Astrocyte (in vitro differentiated cells and primary cell): Measurements from ENCODE around the gene ZNF516. TPM values are rescaled to one million over a fixed set of nuclear protein-coding genes. Genes with fewer than 3 reads are reported as not detected.
A peak's percentile ranks its signal among the peaks of the same experiment; 100 is the strongest.

Source experiments
- DNase-seq: peaks from one replicate; pipeline ENCODE4 v3.0.0-alpha.2; 2010; ENCODE audit warnings: low read depth
- FAIRE-seq: peaks from 2 replicates; lab custom pipeline; 2011; peaks lifted over from hg19 to GRCh38; lab: Jason Lieb, UNC
- H2AFZ ChIP-seq: 2 replicates; pipeline ENCODE4 v1.6.0; 2012; ENCODE audit warnings: low read depth, low read length, inconsistent platforms
- H3K27ac ChIP-seq: 2 replicates; pipeline ENCODE4 v1.5.1; 2011; ENCODE audit warnings: low read depth, low read length, inconsistent platforms
- H3K27me3 ChIP-seq: 2 replicates; pipeline ENCODE4 v1.6.0; 2011; ENCODE audit warnings: low read length, inconsistent platforms; ENCODE audit not compliant: insufficient read depth
- H3K36me3 ChIP-seq: 2 replicates; pipeline ENCODE4 v1.5.1; 2011; ENCODE audit warnings: low read length, inconsistent platforms; ENCODE audit not compliant: insufficient read depth
- H3K4me1 ChIP-seq: 2 replicates; pipeline ENCODE4 v1.5.1; 2011; ENCODE audit warnings: low read length, inconsistent platforms; ENCODE audit not compliant: insufficient read depth
- H3K4me2 ChIP-seq: 2 replicates; pipeline ENCODE4 v1.6.0; 2012; ENCODE audit warnings: low read length, inconsistent platforms
- H3K4me3 ChIP-seq: 2 replicates; pipeline ENCODE4 v1.5.1; 2011; ENCODE audit warnings: low read depth, mild to moderate bottlenecking, low read length, inconsistent platforms; ENCODE audit not compliant: insufficient read depth
- H3K79me2 ChIP-seq: 2 replicates; pipeline ENCODE4 v1.6.0; 2012; ENCODE audit warnings: mild to moderate bottlenecking, low read length, inconsistent platforms; ENCODE audit not compliant: insufficient read depth
- H3K9ac ChIP-seq: 2 replicates; pipeline ENCODE4 v1.6.0; 2012; ENCODE audit warnings: mild to moderate bottlenecking, low read length, inconsistent platforms
- H3K9me3 ChIP-seq: 2 replicates; pipeline ENCODE4 v1.5.1; 2012; ENCODE audit warnings: low read depth, mild to moderate bottlenecking, low read length, inconsistent platforms; ENCODE audit not compliant: insufficient read depth
- H4K20me1 ChIP-seq: 2 replicates; pipeline ENCODE4 v1.6.0; 2012; ENCODE audit warnings: low read length, inconsistent platforms; ENCODE audit not compliant: insufficient read depth
- H3K27ac Mint-ChIP-seq: one replicate; pipeline ENCODE4 v1.8.0; 2021; ENCODE audit warnings: mild to moderate bottlenecking, mixed read lengths; ENCODE audit not compliant: unreplicated experiment
- H3K27me3 Mint-ChIP-seq: one replicate; pipeline ENCODE4 v1.8.0; 2021; ENCODE audit warnings: low read depth, mixed read lengths; ENCODE audit not compliant: unreplicated experiment
- H3K36me3 Mint-ChIP-seq: one replicate; pipeline ENCODE4 v1.8.0; 2021; ENCODE audit warnings: low read depth, mixed read lengths; ENCODE audit not compliant: unreplicated experiment
- H3K4me1 Mint-ChIP-seq: one replicate; pipeline ENCODE4 v1.8.0; 2021; ENCODE audit warnings: low read depth, mixed read lengths; ENCODE audit not compliant: unreplicated experiment
- H3K4me3 Mint-ChIP-seq: one replicate; pipeline ENCODE4 v1.8.0; 2021; ENCODE audit warnings: mild to moderate bottlenecking, moderate library complexity, mixed read lengths; ENCODE audit not compliant: unreplicated experiment
- H3K9me3 Mint-ChIP-seq: one replicate; pipeline ENCODE4 v1.8.0; 2021; ENCODE audit warnings: mild to moderate bottlenecking, mixed read lengths; ENCODE audit not compliant: unreplicated experiment
- EZH2 ChIP-seq: IDR thresholded peaks from 2 replicates; pipeline ENCODE4 v1.6.1; 2012; ENCODE audit warnings: mild to moderate bottlenecking, low read length, inconsistent platforms; ENCODE audit not compliant: insufficient read depth
- total RNA-seq: library from RNA; stranded (reverse); gene quantifications from 2 replicates; pipeline ENCODE4 v1.2.1, GENCODE V29; 2021
- TF ChIP-seq, protein P1 (sequence below): IDR thresholded peaks from 2 replicates; pipeline ENCODE4 v1.5.1; 2011; ENCODE audit warnings: low read depth, mild to moderate bottlenecking, inconsistent platforms, low read length, moderate library complexity; ENCODE audit not compliant: insufficient read depth

ZNF516 gene
- total RNA-seq, 1 donor from 2014 or later = 59.8 TPM

DNA sequence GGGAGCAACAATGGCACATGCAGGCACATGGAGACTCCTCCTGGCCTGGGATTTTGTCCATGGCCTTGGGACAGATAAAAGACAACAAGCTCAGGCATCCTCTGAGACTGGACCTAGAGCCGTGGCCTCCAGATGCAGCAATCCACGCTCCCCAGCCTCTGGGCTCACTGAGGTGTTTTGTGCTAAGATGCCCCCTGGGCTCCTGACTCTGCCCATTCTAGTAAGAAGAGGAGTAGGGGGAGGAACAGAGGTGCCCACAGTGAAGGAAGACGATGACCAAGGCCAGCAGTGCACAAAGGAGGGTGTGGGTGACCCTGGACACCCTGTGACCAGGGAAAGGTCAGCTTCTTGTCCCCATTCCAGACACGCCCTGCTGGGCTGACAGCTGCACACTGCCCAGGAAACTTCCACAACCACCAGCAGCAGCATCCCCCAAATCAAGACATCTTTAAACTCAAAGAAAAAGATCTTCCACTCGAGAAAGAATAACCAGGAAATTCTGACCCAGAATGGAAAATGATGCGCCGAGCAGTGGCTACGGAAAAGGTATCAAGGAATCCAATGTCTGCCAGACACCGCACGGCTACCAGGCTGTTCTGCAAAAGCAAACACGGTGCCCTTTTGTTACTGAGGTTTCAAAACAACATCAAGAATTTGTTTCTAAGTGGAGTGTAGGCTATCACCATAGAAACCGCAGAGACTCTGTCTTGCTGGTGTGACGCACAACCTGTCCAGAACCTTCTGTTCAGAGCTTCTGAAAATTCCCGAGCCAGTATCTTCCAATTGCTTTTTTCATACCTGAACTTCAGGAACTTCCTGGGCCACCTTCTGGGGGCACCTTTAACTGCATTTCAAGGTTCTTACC lies 65.5 kb downstream of the ZNF516 start:
- H3K9me3 ChIP-seq = no peaks in the 10 kb centered on the region
- Mint-ChIP-seq H3K27ac (peak overlapping the region; percentile 36), H3K9me3 (peaks cover 2% of the 10 kb centered on the region), H3K27me3 (no peaks in the 10 kb centered on the region), H3K4me1 (peaks cover 25% of the 10 kb centered on the region), H3K4me3 (no peak overlapping the region), H3K36me3 (peaks cover 24% of the 10 kb centered on the region)
- FAIRE-seq (no peak), DNase-seq (peak; percentile 37)
- peaks cover 87% of the 10 kb centered on the region for H3K79me2 ChIP-seq
- peaks cover 2% of the 10 kb centered on the region for H3K4me1 ChIP-seq
- no peaks in the 10 kb centered on the region for H3K36me3 ChIP-seq
- no peak overlapping the region for H3K4me3 ChIP-seq
- peaks cover 95% of the 10 kb centered on the region for H4K20me1 ChIP-seq
- H2AFZ ChIP-seq = no peak overlapping the region
- TF ChIP-seq EZH2 = no peak
- TF ChIP-seq, protein P1, sequence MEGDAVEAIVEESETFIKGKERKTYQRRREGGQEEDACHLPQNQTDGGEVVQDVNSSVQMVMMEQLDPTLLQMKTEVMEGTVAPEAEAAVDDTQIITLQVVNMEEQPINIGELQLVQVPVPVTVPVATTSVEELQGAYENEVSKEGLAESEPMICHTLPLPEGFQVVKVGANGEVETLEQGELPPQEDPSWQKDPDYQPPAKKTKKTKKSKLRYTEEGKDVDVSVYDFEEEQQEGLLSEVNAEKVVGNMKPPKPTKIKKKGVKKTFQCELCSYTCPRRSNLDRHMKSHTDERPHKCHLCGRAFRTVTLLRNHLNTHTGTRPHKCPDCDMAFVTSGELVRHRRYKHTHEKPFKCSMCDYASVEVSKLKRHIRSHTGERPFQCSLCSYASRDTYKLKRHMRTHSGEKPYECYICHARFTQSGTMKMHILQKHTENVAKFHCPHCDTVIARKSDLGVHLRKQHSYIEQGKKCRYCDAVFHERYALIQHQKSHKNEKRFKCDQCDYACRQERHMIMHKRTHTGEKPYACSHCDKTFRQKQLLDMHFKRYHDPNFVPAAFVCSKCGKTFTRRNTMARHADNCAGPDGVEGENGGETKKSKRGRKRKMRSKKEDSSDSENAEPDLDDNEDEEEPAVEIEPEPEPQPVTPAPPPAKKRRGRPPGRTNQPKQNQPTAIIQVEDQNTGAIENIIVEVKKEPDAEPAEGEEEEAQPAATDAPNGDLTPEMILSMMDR = no peak
- no peak overlapping the region for H3K27ac ChIP-seq
- H3K27me3 ChIP-seq = no peaks in the 10 kb centered on the region
- no peak overlapping the region for H3K4me2 ChIP-seq
- H3K9ac ChIP-seq = no peak overlapping the region

DNA sequence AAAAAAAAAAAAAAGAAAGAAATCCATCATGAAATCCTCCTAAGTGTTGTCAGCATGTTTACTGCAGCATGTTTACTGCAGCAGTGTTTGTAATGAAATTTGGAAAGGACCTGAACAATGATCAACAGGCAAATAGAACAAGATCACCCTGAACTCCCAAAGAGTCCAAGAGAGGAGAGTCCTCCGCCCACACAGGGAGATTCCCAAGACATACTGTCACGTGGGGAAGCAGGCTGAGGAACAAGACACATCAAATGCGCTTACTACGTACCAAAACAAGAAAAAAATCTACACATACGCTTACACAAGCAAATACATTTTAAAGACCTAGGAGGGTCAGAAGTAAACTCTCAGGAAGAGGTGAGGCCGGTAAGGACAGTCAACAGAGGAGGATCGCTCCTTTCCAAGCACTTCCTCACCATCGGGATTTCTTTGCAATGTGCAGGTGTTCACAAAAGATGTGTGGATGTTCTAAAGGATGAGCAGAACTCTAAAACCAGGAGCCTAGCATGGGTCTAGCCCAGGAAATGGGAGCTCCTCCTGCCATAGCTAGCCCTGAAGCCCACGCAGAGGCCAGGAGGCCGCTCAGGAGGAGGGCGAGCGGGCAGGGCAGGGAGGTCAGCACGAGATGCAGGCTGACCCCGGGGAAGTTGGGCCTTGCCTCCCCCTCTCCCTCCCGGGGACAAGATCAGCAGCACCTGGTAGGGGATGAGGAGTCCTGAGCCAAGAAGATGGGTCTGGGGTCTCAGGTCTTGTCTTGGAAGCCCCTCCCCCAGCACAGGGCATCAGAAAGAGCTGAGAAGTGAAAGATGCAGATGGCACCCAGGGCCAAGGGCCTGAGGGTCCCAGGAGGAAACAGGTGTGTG lies 66.4 kb downstream of the ZNF516 start:
- Histone ChIP-seq H3K9me3 (no peaks in the 10 kb centered on the region), H3K79me2 (peaks cover 79% of the 10 kb centered on the region), H3K27me3 (no peaks in the 10 kb centered on the region), H4K20me1 (peaks cover 87% of the 10 kb centered on the region), H3K9ac (no peak overlapping the region), H3K36me3 (no peaks in the 10 kb centered on the region), H3K27ac (no peak overlapping the region), H3K4me2 (no peak overlapping the region), H3K4me3 (no peak overlapping the region), H3K4me1 (peaks cover 2% of the 10 kb centered on the region), H2AFZ (no peak overlapping the region)
- no peaks in the 10 kb centered on the region for H3K27me3 Mint-ChIP-seq
- no peak for TF ChIP-seq EZH2
- TF ChIP-seq, protein P1 = no peak
- H3K36me3 Mint-ChIP-seq = peaks cover 19% of the 10 kb centered on the region
- H3K4me3 Mint-ChIP-seq = no peak overlapping the region
- H3K4me1 Mint-ChIP-seq = peaks cover 25% of the 10 kb centered on the region
- H3K27ac Mint-ChIP-seq = peak overlapping the region; percentile 45
- FAIRE-seq (no peak), DNase-seq (no peak)
- H3K9me3 Mint-ChIP-seq = peaks cover 2% of the 10 kb centered on the region
